Ovary (tissue), 3 donors: ENCODE results near the gene PHKG1.

Source experiments
- POLR2A ChIP-seq: fragments of 450-650 bp; IDR thresholded peaks from one replicate; pipeline ENCODE4 v1.6.1; 2017; ENCODE audit warnings: antibody characterized with exemption, mild to moderate bottlenecking, moderate library complexity
- TF ChIP-seq, protein P1 (sequence below), 3 donors: fragments of 450-650 bp in 2 of 3; fragments of 200-600 bp in 1 of 3; IDR thresholded peaks; one replicate each; pipeline versions ENCODE4 v1.5.1 to v1.8.0; 2016 to 2022; ENCODE audit warnings: antibody characterized with exemption in 3 of 3, mild to moderate bottlenecking in 1 of 3
- donor health status: DM: no; HTN: no; CAD: no.

GRCh38 chr7:56051339-56052191 lies 41.2 kb downstream of the PHKG1 start, which contains the start of the genes CCT6A and PSPH:
- peak; percentile 88 for TF ChIP-seq POLR2A
- TF ChIP-seq, protein P1, sequence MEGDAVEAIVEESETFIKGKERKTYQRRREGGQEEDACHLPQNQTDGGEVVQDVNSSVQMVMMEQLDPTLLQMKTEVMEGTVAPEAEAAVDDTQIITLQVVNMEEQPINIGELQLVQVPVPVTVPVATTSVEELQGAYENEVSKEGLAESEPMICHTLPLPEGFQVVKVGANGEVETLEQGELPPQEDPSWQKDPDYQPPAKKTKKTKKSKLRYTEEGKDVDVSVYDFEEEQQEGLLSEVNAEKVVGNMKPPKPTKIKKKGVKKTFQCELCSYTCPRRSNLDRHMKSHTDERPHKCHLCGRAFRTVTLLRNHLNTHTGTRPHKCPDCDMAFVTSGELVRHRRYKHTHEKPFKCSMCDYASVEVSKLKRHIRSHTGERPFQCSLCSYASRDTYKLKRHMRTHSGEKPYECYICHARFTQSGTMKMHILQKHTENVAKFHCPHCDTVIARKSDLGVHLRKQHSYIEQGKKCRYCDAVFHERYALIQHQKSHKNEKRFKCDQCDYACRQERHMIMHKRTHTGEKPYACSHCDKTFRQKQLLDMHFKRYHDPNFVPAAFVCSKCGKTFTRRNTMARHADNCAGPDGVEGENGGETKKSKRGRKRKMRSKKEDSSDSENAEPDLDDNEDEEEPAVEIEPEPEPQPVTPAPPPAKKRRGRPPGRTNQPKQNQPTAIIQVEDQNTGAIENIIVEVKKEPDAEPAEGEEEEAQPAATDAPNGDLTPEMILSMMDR (IDR thresholded peaks at IDR 0.05), result no peak
